ENCODE results near the gene SLC35F3. TPM values are rescaled to one million over a fixed set of nuclear protein-coding genes. Genes with fewer than 3 reads are reported as not detected.
"Not testable (repeated sequence)": the region's sequence is repeated elsewhere in the genome, so short reads cannot be mapped to it uniquely, and the experiment has no call there.

Gene SLC35F3
- total and polyA plus RNA-seq, 12 donors, result 0.12 to 3.2 (median 0.46) TPM

GRCh38 chr1:233883671-233884070 is 20.8 kb upstream of the SLC35F3 start:
- intact Hi-C loops (cut with DNase I), result no loop called here
- H3K27ac ChIP-seq, result no peak overlapping the region
- DNase-seq, result no peak
- 59 to 72% (median 70%) methylated on average over 3 of the region's 3 CpGs for WGBS, 4 donors
- no peaks in the 10 kb centered on the region for H3K9me3 ChIP-seq (replicated peaks in 1 of 3)
- no peaks in the 10 kb centered on the region for H3K27me3 ChIP-seq
- no peaks in the 10 kb centered on the region for H3K4me1 ChIP-seq (replicated peaks in 1 of 2)
- no peak for TF ChIP-seq POLR2A (IDR thresholded peaks at IDR 0.05)
- TF ChIP-seq, protein P1, sequence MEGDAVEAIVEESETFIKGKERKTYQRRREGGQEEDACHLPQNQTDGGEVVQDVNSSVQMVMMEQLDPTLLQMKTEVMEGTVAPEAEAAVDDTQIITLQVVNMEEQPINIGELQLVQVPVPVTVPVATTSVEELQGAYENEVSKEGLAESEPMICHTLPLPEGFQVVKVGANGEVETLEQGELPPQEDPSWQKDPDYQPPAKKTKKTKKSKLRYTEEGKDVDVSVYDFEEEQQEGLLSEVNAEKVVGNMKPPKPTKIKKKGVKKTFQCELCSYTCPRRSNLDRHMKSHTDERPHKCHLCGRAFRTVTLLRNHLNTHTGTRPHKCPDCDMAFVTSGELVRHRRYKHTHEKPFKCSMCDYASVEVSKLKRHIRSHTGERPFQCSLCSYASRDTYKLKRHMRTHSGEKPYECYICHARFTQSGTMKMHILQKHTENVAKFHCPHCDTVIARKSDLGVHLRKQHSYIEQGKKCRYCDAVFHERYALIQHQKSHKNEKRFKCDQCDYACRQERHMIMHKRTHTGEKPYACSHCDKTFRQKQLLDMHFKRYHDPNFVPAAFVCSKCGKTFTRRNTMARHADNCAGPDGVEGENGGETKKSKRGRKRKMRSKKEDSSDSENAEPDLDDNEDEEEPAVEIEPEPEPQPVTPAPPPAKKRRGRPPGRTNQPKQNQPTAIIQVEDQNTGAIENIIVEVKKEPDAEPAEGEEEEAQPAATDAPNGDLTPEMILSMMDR (IDR thresholded peaks at IDR 0.05), result no peak
- H3K36me3 ChIP-seq (replicated peaks in 1 of 2), result no peaks in the 10 kb centered on the region
- no peak overlapping the region for H3K4me3 ChIP-seq

DNA sequence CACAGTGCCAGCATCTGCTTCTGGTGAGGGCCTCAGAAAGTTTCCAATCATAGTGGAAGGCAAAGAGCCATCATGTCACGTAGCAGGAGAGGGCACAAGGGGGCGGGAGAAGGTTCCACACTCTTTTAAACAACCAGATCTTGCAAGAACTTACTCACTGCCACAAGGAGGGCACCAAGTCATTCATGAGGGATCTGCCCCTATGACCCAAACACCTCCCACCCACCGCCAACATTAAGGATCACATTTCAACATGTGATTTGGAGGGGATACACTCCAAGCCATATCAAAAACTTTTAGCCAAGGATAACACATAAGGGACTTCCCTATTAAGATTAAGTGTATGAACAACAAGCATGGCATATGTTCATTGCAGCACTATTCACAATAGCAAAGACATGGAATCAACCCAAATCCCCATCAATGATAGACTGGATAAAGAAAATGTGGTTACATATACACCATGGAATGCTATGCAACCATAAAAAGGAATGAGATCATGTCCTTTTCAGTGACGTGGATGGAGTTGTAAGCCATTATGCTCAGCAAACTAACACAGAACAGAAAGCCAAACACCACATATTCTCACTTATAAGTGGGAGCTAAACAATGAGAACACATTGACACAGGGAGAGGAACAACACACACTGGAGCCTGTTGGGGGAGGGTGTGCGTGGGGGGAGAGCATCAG is 19.9 kb upstream of the SLC35F3 start:
- Histone ChIP-seq H3K9me3 (replicated peaks in 1 of 3) (no peaks in the 10 kb centered on the region), H3K4me1 (replicated peaks in 1 of 2) (no peaks in the 10 kb centered on the region), H3K36me3 (replicated peaks in 1 of 2) (no peaks in the 10 kb centered on the region), H3K4me3 (no peak overlapping the region), H3K27me3 (no peaks in the 10 kb centered on the region), H3K27ac (no peak overlapping the region)
- TF ChIP-seq, protein P1 (IDR thresholded peaks at IDR 0.05), result no peak
- TF ChIP-seq POLR2A (IDR thresholded peaks at IDR 0.05), result no peak
- 65 to 81% (median 71%) methylated on average over 5 of the region's 5 CpGs for WGBS, 4 donors
- intact Hi-C loops (cut with DNase I), result no loop called here
- no peak for DNase-seq

DNA sequence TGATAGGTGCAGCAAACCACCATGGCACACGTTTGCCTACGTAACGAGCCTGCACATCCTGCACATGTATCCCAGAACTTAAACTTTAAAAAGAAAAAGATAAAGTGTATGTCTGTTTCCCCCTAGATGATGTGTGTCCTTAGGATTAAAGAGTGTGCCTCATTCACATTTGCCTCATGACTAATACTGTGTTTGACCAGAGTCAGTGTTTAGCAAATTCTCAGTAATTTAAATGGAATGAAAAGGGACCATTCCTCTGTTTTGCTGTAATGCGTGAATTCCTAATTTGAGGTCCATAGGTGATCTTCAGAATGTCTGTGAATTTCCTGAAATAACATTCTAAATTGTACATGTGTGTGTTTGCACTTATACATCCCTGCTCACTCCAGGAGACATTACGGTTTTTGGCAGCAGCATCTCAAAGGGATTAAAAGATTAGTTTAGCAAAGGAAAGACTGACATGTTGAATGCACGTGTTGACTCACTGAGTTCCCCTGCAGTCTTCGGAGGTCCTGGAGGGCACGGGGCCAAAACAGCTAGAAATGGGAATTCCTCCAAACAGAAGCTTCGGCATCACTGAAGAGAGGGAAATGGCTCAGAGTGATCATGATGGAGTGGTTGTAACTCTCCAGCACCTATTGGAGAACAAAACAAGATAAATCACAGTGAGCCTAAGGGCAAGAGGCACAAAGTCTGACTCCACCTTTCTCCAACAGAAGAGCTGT is 19.1 kb upstream of the SLC35F3 start:
- DNase-seq, result no peak
- Histone ChIP-seq H3K9me3 (replicated peaks in 1 of 3) (no peaks in the 10 kb centered on the region), H3K36me3 (replicated peaks in 1 of 2) (no peaks in the 10 kb centered on the region), H3K27ac (no peak overlapping the region), H3K4me1 (replicated peaks in 1 of 2) (no peaks in the 10 kb centered on the region), H3K27me3 (no peaks in the 10 kb centered on the region), H3K4me3 (no peak overlapping the region)
- WGBS, 4 donors, result 43 to 58% (median 50%) methylated on average over 9 of the region's 9 CpGs
- intact Hi-C loops (cut with DNase I), result no loop called here
- TF ChIP-seq, protein P1 (IDR thresholded peaks at IDR 0.05), result no peak
- no peak for TF ChIP-seq POLR2A (IDR thresholded peaks at IDR 0.05)

DNA sequence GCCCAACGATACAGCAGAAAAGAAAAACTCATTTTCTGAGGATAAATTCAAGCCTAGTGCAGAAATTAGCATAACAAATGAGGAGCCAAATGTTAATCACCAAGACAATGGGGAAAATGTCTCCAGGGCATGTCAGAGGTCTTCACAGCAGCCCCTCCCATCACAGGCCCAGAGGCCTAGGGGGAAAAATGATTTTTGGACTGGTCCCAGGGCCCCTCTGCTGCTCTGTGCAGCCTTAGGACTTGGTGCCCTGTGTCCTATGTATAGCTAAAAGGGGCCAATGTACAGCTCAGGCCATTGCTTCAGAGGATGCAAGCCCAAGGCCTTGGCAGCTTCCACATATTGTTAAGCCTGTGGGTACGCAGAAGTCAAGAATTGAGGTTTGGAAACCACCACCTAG is 13.3 kb upstream of the SLC35F3 start:
- H3K36me3 ChIP-seq (replicated peaks in 1 of 2); H3K27ac ChIP-seq; H3K4me3 ChIP-seq; DNase-seq; H3K4me1 ChIP-seq (replicated peaks in 1 of 2); H3K27me3 ChIP-seq; intact Hi-C loops (cut with DNase I); H3K9me3 ChIP-seq (replicated peaks in 1 of 3): not testable (repeated sequence)
- 79 to 100% (median 81%) methylated on average over 1 to 2 of the region's 2 CpGs for WGBS, 4 donors

Data from adrenal gland (tissue), 12 donors.